PC-9 (cell line): ENCODE results near the gene NLRC3. TPM values are rescaled to one million over a fixed set of nuclear protein-coding genes. Genes with fewer than 3 reads are reported as not detected.

Source experiments
- BruUV-seq: library from RNA; stranded (reverse); fragments of 400-500 nt; replicated peaks from 2 replicates; lab custom pipeline; 2021; lab: Mats Ljungman, UMichigan
- CTCF ChIA-PET: fragments of 300-600 bp; sonication (Branson Sonifier 250); formaldehyde crosslinking; loops from one replicate; lab custom pipeline; 2022; ENCODE audit warnings: antibody characterized with exemption; lab: Charles Lee
- POLR2A ChIA-PET: fragments of 300-600 bp; sonication (Branson Sonifier 250); formaldehyde crosslinking; loops from one replicate; lab custom pipeline; 2022; ENCODE audit warnings: antibody characterized with exemption; ENCODE audit not compliant: unreplicated experiment; lab: Charles Lee
- DNase-seq, 2 experiments: peaks; one replicate each; pipeline versions ENCODE4 v3.0.0 to v3.0.0-alpha.2; 2015 to 2022; ENCODE audit warnings: mixed read lengths in 1 of 2
- H2AFZ ChIP-seq: fragments of 200-600 bp; sonication (generic); 2 replicates; pipeline ENCODE4 v1.8.1; 2017; ENCODE audit warnings: antibody characterized with exemption
- H3F3A ChIP-seq: fragments of 200-600 bp; sonication (generic); 2 replicates; pipeline ENCODE4 v1.8.1; 2017; ENCODE audit warnings: antibody characterized with exemption, mild to moderate bottlenecking, low read depth; ENCODE audit not compliant: insufficient read depth
- H3K27ac ChIP-seq: fragments of 200-600 bp; sonication (generic); 2 replicates; pipeline ENCODE4 v1.6.1; 2016; ENCODE audit warnings: mixed run types
- H3K27me3 ChIP-seq: fragments of 200-600 bp; sonication (generic); 2 replicates; pipeline ENCODE4 v1.6.1; 2016; ENCODE audit warnings: low read depth, mixed run types; ENCODE audit not compliant: insufficient read depth
- H3K36me3 ChIP-seq: fragments of 200-600 bp; sonication (generic); 2 replicates; pipeline ENCODE4 v1.6.1; 2016; ENCODE audit warnings: low read depth, mixed run types
- H3K4me1 ChIP-seq: fragments of 200-600 bp; sonication (generic); replicated peaks from 2 replicates; pipeline ENCODE4 v1.6.1; 2016; ENCODE audit warnings: mixed run types; ENCODE audit not compliant: insufficient read depth
- H3K4me2 ChIP-seq: fragments of 200-600 bp; sonication (generic); 2 replicates; pipeline ENCODE4 v1.6.1; 2017; ENCODE audit warnings: mixed run types
- H3K4me3 ChIP-seq: fragments of 200-600 bp; sonication (generic); 2 replicates; pipeline ENCODE4 v1.6.1; 2016; ENCODE audit warnings: mixed run types
- H3K79me2 ChIP-seq: fragments of 200-600 bp; sonication (generic); 2 replicates; pipeline ENCODE4 v1.6.1; 2017; ENCODE audit warnings: low read depth, mixed run types
- H3K9me2 ChIP-seq: fragments of 200-600 bp; sonication (generic); 2 replicates; pipeline ENCODE4 v1.8.1; 2017; ENCODE audit warnings: mild to moderate bottlenecking; ENCODE audit not compliant: insufficient read depth
- H3K9me3 ChIP-seq: fragments of 200-600 bp; sonication (generic); 2 replicates; pipeline ENCODE4 v1.8.1; 2016; ENCODE audit warnings: low read depth; ENCODE audit not compliant: insufficient read depth
- H4K20me1 ChIP-seq: fragments of 200-600 bp; sonication (generic); 2 replicates; pipeline ENCODE4 v1.8.1; 2017; ENCODE audit not compliant: insufficient read depth
- EZH2 ChIP-seq: fragments of 200-600 bp; sonication (generic); IDR thresholded peaks from 2 replicates; pipeline ENCODE4 v1.8.0; 2017; ENCODE audit warnings: antibody characterized with exemption, low read depth
- intact Hi-C: fragments of 100-400 bp; cut with micrococcal nuclease; formaldehyde crosslinking; loops from one replicate; pipeline ENCODE4 v1.10.0; 2022; ENCODE audit not compliant: unreplicated experiment
- total RNA-seq: library from RNA; stranded (reverse); gene quantifications from 2 replicates; pipeline ENCODE4 v1.2.3, GENCODE V29; 2021
- TF ChIP-seq, protein P1 (sequence below): fragments of 200-600 bp; sonication (generic); conservative IDR thresholded peaks from 2 replicates; pipeline ENCODE4 v1.6.1; 2017; ENCODE audit warnings: mixed run types, antibody characterized with exemption, mild to moderate bottlenecking, moderate library complexity

NLRC3 gene
- total RNA-seq, 1 experiment from 2014 or later: not detected

DNA sequence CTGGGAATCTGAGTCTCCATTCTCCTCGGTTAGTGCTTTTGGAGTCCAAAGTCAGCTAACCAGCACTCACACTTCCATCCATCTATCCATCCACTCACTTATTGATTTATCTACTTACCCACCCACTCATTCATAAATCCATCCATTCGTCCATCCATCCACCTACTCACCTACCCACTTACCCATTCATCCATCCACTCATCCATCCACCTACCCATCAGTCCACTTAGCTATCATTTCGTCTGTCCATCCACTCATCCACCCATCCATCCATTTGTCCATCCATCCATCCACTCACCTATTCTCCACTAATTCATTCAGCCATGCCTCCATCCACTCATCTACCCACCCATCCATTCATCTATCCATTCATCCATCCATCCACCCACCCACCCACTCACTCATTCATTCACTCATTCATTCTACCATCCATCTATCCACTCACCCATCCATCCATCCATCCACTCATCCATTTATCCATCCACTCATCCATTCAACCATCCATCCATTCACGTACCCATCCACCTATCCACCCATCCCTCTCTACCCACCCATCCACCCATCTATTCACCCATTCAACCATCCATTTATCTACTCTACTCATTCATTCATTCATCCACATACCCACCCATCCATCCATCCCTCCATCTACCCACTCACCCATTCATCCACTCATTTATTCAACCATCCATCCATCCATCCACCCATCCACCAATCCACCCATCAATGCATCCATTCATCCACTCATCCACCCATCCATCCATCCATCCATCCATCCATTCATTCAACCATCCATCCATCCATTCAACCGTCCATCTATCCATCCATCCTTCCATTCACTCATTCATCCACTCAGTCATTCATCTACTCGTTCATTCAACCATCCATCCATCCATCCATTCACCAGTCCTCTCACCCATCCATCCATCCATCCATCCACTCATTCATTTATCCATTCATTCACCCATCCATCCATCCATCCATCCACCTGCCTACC, 26.1 kb downstream of the NLRC3 start:
- TF ChIP-seq EZH2: no peak
- TF ChIP-seq, protein P1, sequence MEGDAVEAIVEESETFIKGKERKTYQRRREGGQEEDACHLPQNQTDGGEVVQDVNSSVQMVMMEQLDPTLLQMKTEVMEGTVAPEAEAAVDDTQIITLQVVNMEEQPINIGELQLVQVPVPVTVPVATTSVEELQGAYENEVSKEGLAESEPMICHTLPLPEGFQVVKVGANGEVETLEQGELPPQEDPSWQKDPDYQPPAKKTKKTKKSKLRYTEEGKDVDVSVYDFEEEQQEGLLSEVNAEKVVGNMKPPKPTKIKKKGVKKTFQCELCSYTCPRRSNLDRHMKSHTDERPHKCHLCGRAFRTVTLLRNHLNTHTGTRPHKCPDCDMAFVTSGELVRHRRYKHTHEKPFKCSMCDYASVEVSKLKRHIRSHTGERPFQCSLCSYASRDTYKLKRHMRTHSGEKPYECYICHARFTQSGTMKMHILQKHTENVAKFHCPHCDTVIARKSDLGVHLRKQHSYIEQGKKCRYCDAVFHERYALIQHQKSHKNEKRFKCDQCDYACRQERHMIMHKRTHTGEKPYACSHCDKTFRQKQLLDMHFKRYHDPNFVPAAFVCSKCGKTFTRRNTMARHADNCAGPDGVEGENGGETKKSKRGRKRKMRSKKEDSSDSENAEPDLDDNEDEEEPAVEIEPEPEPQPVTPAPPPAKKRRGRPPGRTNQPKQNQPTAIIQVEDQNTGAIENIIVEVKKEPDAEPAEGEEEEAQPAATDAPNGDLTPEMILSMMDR: no peak
- Histone ChIP-seq H3K9me2 (no peaks in the 10 kb centered on the region), H3K4me2 (no peak overlapping the region), H3K27me3 (peaks cover 19% of the 10 kb centered on the region), H2AFZ (no peak overlapping the region), H3K79me2 (no peaks in the 10 kb centered on the region), H3F3A (no peaks in the 10 kb centered on the region), H3K36me3 (no peaks in the 10 kb centered on the region), H3K9me3 (no peaks in the 10 kb centered on the region), H3K4me1 (no peaks in the 10 kb centered on the region), H3K27ac (no peak overlapping the region), H4K20me1 (no peaks in the 10 kb centered on the region), H3K4me3 (no peak overlapping the region)
- ChIA-PET CTCF (no interaction called here), POLR2A (no interaction called here)
- no peak for DNase-seq
- no TSS peak for BruUV-seq
- intact Hi-C loops: no loop called here

DNA sequence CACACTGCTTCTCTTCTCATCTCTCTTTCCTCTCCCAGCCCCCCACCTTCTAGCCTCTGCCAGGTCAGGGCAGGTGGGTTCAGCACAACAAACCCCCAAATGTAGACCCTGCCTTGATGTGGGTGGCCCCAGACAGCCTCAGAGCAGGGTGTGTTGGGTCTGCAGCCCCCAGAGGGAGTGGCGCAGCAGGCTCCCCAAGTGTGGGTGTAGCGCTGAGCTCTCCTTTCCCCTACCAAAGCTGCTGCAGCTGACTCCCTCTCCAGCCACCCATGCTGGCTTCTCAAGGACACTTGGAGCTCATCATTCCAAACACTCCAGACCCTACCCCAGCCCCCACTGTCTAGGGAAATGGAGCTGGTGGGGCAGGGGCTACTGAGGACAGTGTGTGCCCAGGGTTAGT, 27.3 kb downstream of the NLRC3 start:
- no peak for DNase-seq
- Histone ChIP-seq H4K20me1 (no peaks in the 10 kb centered on the region), H3K4me2 (no peak overlapping the region), H3K4me3 (no peak overlapping the region), H3K9me3 (no peaks in the 10 kb centered on the region), H3K9me2 (no peaks in the 10 kb centered on the region), H2AFZ (no peak overlapping the region), H3K4me1 (no peaks in the 10 kb centered on the region), H3K27ac (no peak overlapping the region), H3K27me3 (peaks cover 19% of the 10 kb centered on the region), H3K36me3 (no peaks in the 10 kb centered on the region), H3K79me2 (no peaks in the 10 kb centered on the region), H3F3A (no peaks in the 10 kb centered on the region)
- TF ChIP-seq EZH2: no peak
- TF ChIP-seq, protein P1: no peak
- no TSS peak for BruUV-seq
- POLR2A ChIA-PET: no interaction called here
- intact Hi-C loops: no loop called here
- CTCF ChIA-PET: no interaction called here

DNA sequence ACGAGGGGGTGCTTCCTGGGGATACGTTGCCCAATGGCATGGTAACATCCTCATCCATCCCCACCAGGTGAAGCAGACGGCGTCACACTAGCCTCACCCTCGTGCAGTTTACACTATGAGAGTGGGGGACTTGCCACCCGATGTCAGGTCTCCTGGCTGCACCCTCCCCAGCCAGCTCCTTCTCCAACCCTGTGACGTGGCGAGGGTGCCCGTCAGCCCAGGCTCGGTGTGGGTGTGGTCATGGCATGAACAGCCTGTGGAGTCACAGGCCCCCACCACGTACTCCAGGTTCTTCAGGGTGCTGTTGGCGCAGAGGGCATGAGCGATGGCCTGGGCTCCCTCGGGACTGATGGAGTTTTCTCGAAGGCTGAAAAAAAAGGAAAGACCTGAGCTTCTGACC, 28.3 kb downstream of the NLRC3 start:
- Histone ChIP-seq H3K4me3 (no peak overlapping the region), H3K27ac (no peak overlapping the region), H3K4me2 (no peak overlapping the region), H4K20me1 (no peaks in the 10 kb centered on the region), H3K4me1 (no peaks in the 10 kb centered on the region), H3K36me3 (no peaks in the 10 kb centered on the region), H3K9me2 (no peaks in the 10 kb centered on the region), H2AFZ (no peak overlapping the region), H3K9me3 (no peaks in the 10 kb centered on the region), H3K27me3 (peaks cover 19% of the 10 kb centered on the region), H3F3A (no peaks in the 10 kb centered on the region), H3K79me2 (no peaks in the 10 kb centered on the region)
- TF ChIP-seq, protein P1: no peak
- TF ChIP-seq EZH2: no peak
- POLR2A ChIA-PET: interaction anchor here (0.7 kb wide), 1 partner anchor 38 kb away, joined by 5 read pairs; no protein-coding TSS in a partner anchor
- intact Hi-C loops: no loop called here
- BruUV-seq: no TSS peak
- CTCF ChIA-PET: no interaction called here
- no peak for DNase-seq
